Endothelial cell of umbilical vein (primary cell): Measurements from ENCODE around the gene ARID1B. TPM values are rescaled to one million over a fixed set of nuclear protein-coding genes. Genes with fewer than 3 reads are reported as not detected.

ENCODE experiments used
- BruUV-seq: library from RNA; stranded (reverse); fragments of 400-500 nt; replicated peaks from 2 replicates; lab custom pipeline; 2021; lab: Mats Ljungman, UMichigan
- CTCF ChIA-PET: fragments of 300-600, 350-600 bp; sonication (Branson Sonifier 250); formaldehyde crosslinking; loops from one replicate; lab custom pipeline; 2021; ENCODE audit warnings: antibody characterized with exemption, inconsistent platforms; lab: Charles Lee
- POLR2A ChIA-PET: fragments of 300-600, 350-600 bp; sonication (Branson Sonifier 250); formaldehyde crosslinking; loops from one replicate; lab custom pipeline; 2021; ENCODE audit warnings: antibody characterized with exemption, inconsistent platforms; lab: Charles Lee
- DNase-seq: peaks from one replicate; pipeline ENCODE4 v3.0.0-alpha.2; 2011; ENCODE audit warnings: low read depth, low spot score
- FAIRE-seq: peaks from 2 replicates; lab custom pipeline; 2011; peaks lifted over from hg19 to GRCh38; lab: Jason Lieb, UNC
- H2AFZ ChIP-seq: 2 replicates; pipeline ENCODE4 v1.6.0; 2012; ENCODE audit warnings: low read depth, low read length, control low read depth, inconsistent platforms
- H3K27ac ChIP-seq: 2 replicates; pipeline ENCODE4 v1.5.1; 2011; ENCODE audit warnings: low read depth, mild to moderate bottlenecking, control low read depth, low read length, moderate library complexity; ENCODE audit not compliant: insufficient read depth
- H3K27me3 ChIP-seq, 2 experiments: 2 replicates each; pipeline versions ENCODE4 v1.6.0 to v1.6.1; 2011; ENCODE audit warnings: low read length in 2 of 2, mixed read lengths in 1 of 2; ENCODE audit not compliant: control insufficient read depth in 2 of 2, insufficient read depth in 2 of 2
- H3K36me3 ChIP-seq, 2 experiments: 2 replicates in 1 of 2; 3 replicates in 1 of 2; pipeline ENCODE4 v1.5.1; 2011; ENCODE audit warnings: low read length in 2 of 2, mild to moderate bottlenecking in 1 of 2, moderate library complexity in 1 of 2; ENCODE audit not compliant: control insufficient read depth in 2 of 2, insufficient read depth in 2 of 2; ENCODE audit errors: extremely low read depth in 1 of 2
- H3K4me1 ChIP-seq: 3 replicates; pipeline ENCODE4 v1.5.1; 2011; ENCODE audit warnings: mild to moderate bottlenecking, low read length; ENCODE audit not compliant: control insufficient read depth, insufficient read depth; ENCODE audit errors: extremely low read depth
- H3K4me2 ChIP-seq: 2 replicates; pipeline ENCODE4 v1.6.1; 2011; ENCODE audit warnings: low read length, control low read depth, mixed read lengths; ENCODE audit not compliant: insufficient read depth
- H3K4me3 ChIP-seq, 3 experiments: fragments of 200-600 bp in 1 of 3; sonication (generic), shearing (Covaris generic) in 1 of 3; replicated peaks in 1 of 3; 2 replicates each; pipeline ENCODE4 v1.5.1; 2011 to 2016; ENCODE audit warnings: control low read depth in 3 of 3, low read length in 3 of 3, mild to moderate bottlenecking in 2 of 3, inconsistent platforms in 1 of 3, low read depth in 1 of 3, moderate library complexity in 1 of 3; ENCODE audit not compliant: insufficient read depth in 1 of 3
- H3K79me2 ChIP-seq: 2 replicates; pipeline ENCODE4 v1.6.0; 2012; ENCODE audit warnings: low read length, inconsistent platforms; ENCODE audit not compliant: control insufficient read depth, insufficient read depth
- H3K9ac ChIP-seq: replicated peaks from 2 replicates; pipeline ENCODE3; 2011; ENCODE audit warnings: low read length, control low read depth; ENCODE audit not compliant: insufficient read depth; ENCODE audit errors: extremely low read depth
- H3K9me1 ChIP-seq: replicated peaks from 3 replicates; pipeline ENCODE4 v1.6.0; 2011; ENCODE audit warnings: mild to moderate bottlenecking, low read length; ENCODE audit not compliant: control insufficient read depth, insufficient read depth; ENCODE audit errors: extremely low read depth
- H3K9me3 ChIP-seq: replicated peaks from 2 replicates; pipeline ENCODE4 v1.5.1; 2012; ENCODE audit warnings: low read length, inconsistent platforms; ENCODE audit not compliant: control insufficient read depth, insufficient read depth
- H4K20me1 ChIP-seq: replicated peaks from 2 replicates; pipeline ENCODE3; 2011; ENCODE audit warnings: mild to moderate bottlenecking, low read length; ENCODE audit not compliant: control insufficient read depth, insufficient read depth; ENCODE audit errors: extremely low read depth
- EZH2 ChIP-seq: IDR thresholded peaks from 2 replicates; pipeline ENCODE4 v1.6.1; 2012; ENCODE audit warnings: borderline replicate concordance, low read depth, mild to moderate bottlenecking, moderate library complexity, low read length, inconsistent platforms; ENCODE audit not compliant: severe bottlenecking
- GATA2 ChIP-seq: IDR thresholded peaks from 2 replicates; pipeline ENCODE4 v1.7.0; 2011; ENCODE audit warnings: low read depth, mild to moderate bottlenecking, moderate library complexity, mixed read lengths, low read length; ENCODE audit not compliant: insufficient read length, insufficient read depth
- MYC ChIP-seq: IDR thresholded peaks from one replicate; pipeline ENCODE4 v1.6.1; 2011; ENCODE audit warnings: mild to moderate bottlenecking, low read depth, low read length
- POLR2AphosphoS5 ChIP-seq: IDR thresholded peaks from 2 replicates; pipeline ENCODE4 v1.6.1; 2012; ENCODE audit warnings: low read depth, mild to moderate bottlenecking, control low read depth, low read length, moderate library complexity; ENCODE audit not compliant: insufficient read depth
- dilution Hi-C: fragments of 300-500 bp; cut with MboI; formaldehyde crosslinking; loops from one replicate; pipeline ENCODE4 v1.15.0; 2019; ENCODE audit warnings: low sequenced_read_pairs; ENCODE audit not compliant: extremely low pct_ligation_motif_present
- intact Hi-C: fragments of 100-400 bp; cut with micrococcal nuclease; formaldehyde crosslinking; loops from one replicate; pipeline ENCODE4 v1.10.0; 2022
- polyA plus RNA-seq, 4 experiments: library from polyadenylated mRNA; depleted of rRNA in 3 of 4; stranded (reverse) in 3 of 4; unstranded in 1 of 4; fragments of >200 nt; gene quantifications; 2 replicates each; pipeline versions ENCODE4 v1.2.1 to v1.2.3, GENCODE V29; 2011 to 2012; ENCODE audit warnings: missing spikeins in 1 of 4
- total RNA-seq: library from RNA; stranded (reverse); gene quantifications from 2 replicates; pipeline ENCODE4 v1.2.3, GENCODE V29; 2021
- TF ChIP-seq, protein P1 (sequence below), 2 donors: IDR thresholded peaks; 1 replicate in 1 of 2; 2 replicates in 1 of 2; pipeline ENCODE4 v1.5.1; 2011; ENCODE audit warnings: low read length in 2 of 2, mild to moderate bottlenecking in 2 of 2, moderate library complexity in 2 of 2, control low read depth in 1 of 2, inconsistent platforms in 1 of 2, low read depth in 1 of 2; ENCODE audit not compliant: insufficient read depth in 1 of 2; ENCODE audit errors: extremely low read depth in 1 of 2

Gene ARID1B
- total and polyA plus RNA-seq, 2 donors (not counting 3 experiments of a cell fraction or from before 2014, with no cell fraction given): 21.8 to 89.5 TPM

DNA sequence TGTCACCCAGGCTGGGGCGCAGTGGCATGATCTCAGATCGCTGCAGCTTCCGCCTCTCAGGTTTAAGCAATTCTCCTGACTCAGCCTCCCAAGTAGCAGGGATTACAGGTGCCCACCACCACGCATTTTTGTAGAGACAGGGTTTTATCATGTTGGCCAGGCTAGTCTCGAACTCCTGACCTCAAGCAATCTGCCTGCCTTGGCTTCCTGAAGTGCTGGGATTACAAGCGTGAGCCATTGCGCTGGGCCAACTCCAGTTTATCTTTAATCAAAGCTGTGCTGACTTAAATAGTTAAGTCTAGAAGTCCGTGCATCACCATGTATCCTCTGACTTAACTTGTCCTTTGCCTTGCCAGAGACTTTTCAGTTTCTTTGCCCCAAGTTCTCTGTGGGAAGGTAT, 321.8 kb downstream of the ARID1B start:
- FAIRE-seq (no peak), DNase-seq (no peak)
- H3K9ac ChIP-seq: no peak overlapping the region
- no peaks in the 10 kb centered on the region for H3K36me3 ChIP-seq
- no peaks in the 10 kb centered on the region for H3K27me3 ChIP-seq
- H3K9me3 ChIP-seq: no peaks in the 10 kb centered on the region
- TF ChIP-seq EZH2 (no peak), MYC (no peak), GATA2 (no peak), POLR2AphosphoS5 (no peak)
- TF ChIP-seq, protein P1, sequence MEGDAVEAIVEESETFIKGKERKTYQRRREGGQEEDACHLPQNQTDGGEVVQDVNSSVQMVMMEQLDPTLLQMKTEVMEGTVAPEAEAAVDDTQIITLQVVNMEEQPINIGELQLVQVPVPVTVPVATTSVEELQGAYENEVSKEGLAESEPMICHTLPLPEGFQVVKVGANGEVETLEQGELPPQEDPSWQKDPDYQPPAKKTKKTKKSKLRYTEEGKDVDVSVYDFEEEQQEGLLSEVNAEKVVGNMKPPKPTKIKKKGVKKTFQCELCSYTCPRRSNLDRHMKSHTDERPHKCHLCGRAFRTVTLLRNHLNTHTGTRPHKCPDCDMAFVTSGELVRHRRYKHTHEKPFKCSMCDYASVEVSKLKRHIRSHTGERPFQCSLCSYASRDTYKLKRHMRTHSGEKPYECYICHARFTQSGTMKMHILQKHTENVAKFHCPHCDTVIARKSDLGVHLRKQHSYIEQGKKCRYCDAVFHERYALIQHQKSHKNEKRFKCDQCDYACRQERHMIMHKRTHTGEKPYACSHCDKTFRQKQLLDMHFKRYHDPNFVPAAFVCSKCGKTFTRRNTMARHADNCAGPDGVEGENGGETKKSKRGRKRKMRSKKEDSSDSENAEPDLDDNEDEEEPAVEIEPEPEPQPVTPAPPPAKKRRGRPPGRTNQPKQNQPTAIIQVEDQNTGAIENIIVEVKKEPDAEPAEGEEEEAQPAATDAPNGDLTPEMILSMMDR (IDR thresholded peaks at IDR 0.05; ENCODE audit: extremely low read depth in 1 of 2, insufficient read depth in 1 of 2, low read depth in 1 of 2, low read length in 2 of 2): no peak
- H3K79me2 ChIP-seq: peaks cover 1% of the 10 kb centered on the region
- dilution Hi-C loops: no loop called here
- POLR2A ChIA-PET: no interaction called here
- CTCF ChIA-PET: interaction anchor here (1.4 to 1.5 kb wide), 2 partner anchors 16 to 19 kb away, joined by 3 to 6 read pairs; no protein-coding TSS in a partner anchor
- H3K4me2 ChIP-seq: no peak overlapping the region
- H3K9me1 ChIP-seq: no peaks in the 10 kb centered on the region
- BruUV-seq: no TSS peak
- peaks cover 10% of the 10 kb centered on the region for H3K4me1 ChIP-seq
- H4K20me1 ChIP-seq: no peaks in the 10 kb centered on the region
- intact Hi-C loops: no loop called here
- H2AFZ ChIP-seq: no peak overlapping the region
- H3K27ac ChIP-seq: no peak overlapping the region
- H3K4me3 ChIP-seq: no peak overlapping the region
